GM19324 (cell line): ENCODE data around the gene DCST1.

Experiments
- ATAC-seq: cut with Tn5 transposase; IDR thresholded peaks from one replicate; pipeline ENCODE4 v1.9.1; 2021; ENCODE audit warnings: mild to moderate bottlenecking, moderate library complexity; ENCODE audit not compliant: unreplicated experiment, low FRiP score

Gene DCST1

DNA sequence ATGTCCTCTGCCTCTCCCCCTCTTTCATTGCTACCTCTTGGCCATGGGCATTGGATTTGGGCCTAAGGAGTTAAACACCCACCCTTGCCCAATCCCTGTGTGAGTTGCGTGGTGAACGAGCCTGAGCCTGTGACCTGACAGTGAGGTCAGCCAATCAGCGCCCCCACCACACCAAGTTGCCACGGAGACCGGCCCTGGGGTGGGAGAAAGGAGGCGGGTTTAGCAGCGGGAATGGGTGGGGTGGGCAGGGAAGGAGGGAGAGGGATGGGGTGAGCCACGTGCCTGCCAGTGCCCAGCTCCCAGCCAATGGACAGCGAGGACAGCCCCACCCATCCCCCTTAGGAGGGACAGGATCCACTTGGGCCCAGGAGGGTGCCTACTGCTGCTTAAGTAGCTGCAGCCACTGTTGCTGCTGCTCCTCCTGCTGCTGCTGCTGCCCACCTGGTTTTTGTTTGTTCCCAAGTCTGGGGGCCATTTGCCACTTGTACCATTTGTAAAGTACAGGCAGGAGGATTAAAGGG is 21.5 kb upstream of the DCST1 start:
- ATAC-seq: no peak

- no peak for ATAC-seq
Observed at GRCh38 chr1:155012776-155013602, 20.6 kb upstream of the DCST1 start.

GRCh38 chr1:155013632-155014031 is 20.0 kb upstream of the DCST1 start:
- no peak for ATAC-seq

- ATAC-seq: no peak
Observed at GRCh38 chr1:155014709-155015508, 18.7 kb upstream of the DCST1 start.

- ATAC-seq: no peak
Observed at GRCh38 chr1:155015527-155016230, 17.9 kb upstream of the DCST1 start.

GRCh38 chr1:155016231-155016831 is 17.3 kb upstream of the DCST1 start:
- no peak for ATAC-seq

- peak; percentile 67 for ATAC-seq
Observed at GRCh38 chr1:155017041-155017945, 16.3 kb upstream of the DCST1 start.

DNA sequence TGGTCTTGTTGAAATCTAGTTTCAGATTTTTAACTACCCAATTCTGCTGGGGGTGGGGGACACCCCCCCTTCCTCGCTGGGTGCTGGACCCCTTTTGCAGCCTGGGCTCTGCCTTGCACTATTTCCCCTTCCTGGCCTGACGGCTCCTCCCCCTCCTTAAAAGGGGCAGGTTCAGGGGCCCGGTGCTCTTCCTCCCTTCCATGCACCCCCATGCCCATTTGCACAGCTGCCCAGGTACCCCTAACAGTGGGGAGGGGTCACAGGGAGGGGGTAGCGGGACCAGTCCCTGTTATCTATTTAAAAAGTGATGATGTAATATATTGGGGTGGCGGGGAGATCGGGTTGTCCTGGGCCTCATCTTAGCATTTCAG is 15.7 kb upstream of the DCST1 start:
- no peak for ATAC-seq

DNA sequence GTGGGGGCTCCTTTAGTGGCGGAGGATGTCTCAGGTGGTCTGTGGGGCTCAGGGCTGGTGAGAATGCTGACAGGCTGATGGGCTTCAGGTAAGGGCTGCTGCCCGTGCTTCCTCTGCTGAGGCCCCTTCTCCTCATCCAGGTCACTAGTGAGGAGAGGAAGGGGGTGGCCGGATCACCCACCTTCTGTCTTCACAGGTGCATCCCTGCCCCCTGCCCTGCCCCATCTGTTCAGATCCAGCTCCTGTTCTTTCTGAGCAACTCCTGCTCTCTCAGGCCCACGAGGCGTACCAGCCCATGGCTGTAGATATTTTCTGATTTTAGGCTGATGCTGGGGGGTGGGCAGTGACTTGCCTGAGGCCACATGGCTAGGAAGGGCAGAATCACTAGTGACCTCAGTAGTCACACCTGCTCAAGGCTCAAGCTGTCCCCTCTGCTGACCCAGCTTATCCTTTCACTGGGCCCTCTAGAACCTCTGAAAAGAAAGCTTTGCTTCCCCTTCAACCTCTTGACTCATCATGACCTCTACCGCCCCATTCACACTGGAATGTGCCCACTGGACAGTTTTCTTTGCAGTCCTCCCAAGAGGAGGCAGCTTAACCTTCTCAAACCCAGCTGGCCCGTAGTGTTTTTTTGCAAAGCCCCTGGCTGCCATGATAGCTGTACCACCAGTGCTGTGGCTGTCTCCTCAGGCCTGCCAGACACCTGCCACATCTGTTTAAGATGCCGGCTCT is 14.8 kb upstream of the DCST1 start:
- ATAC-seq: no peak

DNA sequence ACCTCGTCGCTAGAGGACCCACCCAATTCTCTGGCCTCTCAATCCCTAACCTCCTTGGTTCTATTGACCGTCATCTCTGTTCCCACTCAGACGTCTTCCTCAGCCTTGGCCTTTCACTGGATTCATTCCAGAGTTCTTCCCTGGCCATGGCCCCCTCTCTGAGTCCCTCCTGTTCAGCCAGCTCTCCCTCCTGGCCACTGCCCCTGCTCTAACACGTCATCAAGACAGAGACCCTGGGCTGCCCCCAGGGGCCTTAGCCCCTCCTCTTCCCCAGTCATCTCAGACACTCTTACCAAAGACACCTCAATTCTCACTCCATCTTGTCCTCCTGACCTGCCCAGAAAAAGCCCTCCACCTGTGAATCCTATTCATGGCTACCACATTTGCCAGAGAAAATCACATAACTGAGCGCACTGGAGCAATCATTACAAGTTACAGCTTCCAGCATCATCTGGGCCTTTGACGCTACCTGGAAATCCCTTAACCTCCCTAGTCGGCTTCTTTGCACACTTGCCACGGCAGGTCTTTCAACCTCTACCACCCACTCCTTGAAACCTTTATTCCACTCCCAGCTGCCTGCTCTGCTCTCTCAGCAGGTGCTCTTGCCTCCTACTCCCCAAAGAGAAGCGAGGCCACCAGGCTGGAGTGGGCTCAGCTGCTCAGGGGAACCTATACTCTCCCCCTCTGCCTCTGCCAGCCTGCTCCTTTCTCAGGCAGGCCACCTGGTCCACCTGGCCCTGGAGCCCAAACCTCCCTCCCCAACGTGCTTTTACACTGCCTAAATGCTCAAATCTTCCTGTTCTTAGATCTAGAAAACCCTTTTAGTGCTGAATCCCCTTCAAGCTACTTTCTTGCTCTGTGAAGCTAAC is 14.0 kb upstream of the DCST1 start:
- no peak for ATAC-seq

- no peak for ATAC-seq
Observed at GRCh38 chr1:155022136-155022926, 11.3 kb upstream of the DCST1 start.

DNA sequence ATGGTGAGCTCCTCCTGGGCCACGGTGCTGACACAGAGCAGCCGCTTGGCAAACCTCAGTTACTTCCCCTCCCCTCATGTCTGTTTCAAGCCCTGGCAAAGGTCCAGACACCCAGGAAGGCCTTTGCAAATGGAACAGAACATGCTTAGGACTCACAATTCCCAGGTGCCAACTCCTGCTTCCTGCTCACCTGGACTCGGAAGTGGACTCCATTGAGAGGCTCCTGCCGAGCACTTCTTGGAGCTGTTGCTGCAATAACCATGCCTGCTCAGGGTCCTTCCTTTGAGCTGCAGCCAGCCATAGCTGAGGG is 10.7 kb upstream of the DCST1 start:
- no peak for ATAC-seq

DNA sequence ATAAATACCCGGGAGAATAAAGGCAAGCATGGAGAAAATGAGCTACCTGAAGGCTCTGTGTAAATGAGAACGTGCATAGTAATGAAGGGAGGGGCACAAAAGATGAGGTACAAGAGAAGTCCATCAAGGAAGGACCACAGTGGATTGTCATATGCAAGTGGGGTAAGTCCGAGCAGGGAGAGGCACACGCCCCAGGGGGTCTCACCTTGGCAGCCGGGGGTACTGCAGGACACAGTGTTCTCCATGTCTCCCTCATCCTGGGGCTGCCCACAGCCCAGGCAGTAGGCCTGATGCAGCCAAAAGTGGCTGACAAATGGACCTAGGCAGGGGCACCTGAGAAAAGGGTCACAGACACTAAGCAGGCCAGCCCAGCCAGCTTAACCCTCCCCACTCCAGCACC is 10.0 kb upstream of the DCST1 start:
- no peak for ATAC-seq

GRCh38 chr1:155024315-155024714 is 9.3 kb upstream of the DCST1 start:
- no peak for ATAC-seq

- ATAC-seq: no peak
Observed at GRCh38 chr1:155026154-155026553, 7.5 kb upstream of the DCST1 start.

GRCh38 chr1:155026588-155026987 is 7.0 kb upstream of the DCST1 start:
- no peak for ATAC-seq

DNA sequence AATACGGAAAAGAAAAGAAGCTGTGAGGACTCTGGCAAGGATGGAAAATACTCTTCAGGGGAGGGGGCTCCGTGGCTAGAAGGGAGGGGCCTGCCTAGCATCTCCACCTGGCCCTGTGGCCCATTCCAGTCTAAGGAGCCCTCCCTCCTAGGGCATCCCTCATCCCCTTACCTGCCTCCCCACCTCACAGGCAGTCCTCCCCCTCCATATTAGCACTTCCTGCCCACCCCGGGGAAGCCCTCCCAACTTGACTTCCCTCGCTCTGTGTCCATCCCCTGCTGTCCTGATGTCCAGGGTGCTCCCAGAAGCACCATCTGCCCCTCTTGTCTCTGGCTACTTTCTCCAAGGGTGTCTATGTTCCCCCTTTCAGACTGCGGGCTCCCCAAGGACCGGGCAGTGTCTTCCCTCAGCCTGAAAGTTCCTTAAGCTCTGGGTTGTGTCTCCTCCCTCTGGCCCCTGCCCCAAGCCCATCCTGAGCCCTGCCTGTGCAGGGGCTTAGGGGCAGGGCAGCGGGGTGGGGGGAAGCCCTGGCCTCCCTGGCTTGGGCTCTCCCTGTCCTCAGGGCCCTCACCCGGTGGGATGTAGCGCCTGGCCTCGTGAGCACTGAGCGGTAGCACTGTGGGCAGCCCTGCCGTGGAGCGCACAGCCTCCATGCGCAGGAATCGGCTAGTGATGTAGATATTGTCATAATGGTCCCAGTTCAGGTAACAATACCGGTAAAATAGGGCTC is 3.9 kb upstream of the DCST1 start:
- no peak for ATAC-seq
